Stimulated activated CD8-positive, alpha-beta memory T cell treated with anti-CD3 and anti-CD28 coated beads, Interleukin-12 subunit alpha, Interleukin-12 subunit beta, amount 100 ng/mL, for 4 hours (primary cell): ENCODE measurements around the gene PRXL2B.
"Not testable (repeated sequence)": the region's sequence is repeated elsewhere in the genome, so short reads cannot be mapped to it uniquely, and the experiment has no call there.

Source experiments
- DNase-seq: peaks from one replicate; pipeline ENCODE4 v3.0.0-alpha.2; 2020; ENCODE audit warnings: low read depth

PRXL2B gene

GRCh38 chr1:2551544-2551943, 35.0 kb upstream of the PRXL2B start:
- DNase-seq: not testable (repeated sequence)

DNA sequence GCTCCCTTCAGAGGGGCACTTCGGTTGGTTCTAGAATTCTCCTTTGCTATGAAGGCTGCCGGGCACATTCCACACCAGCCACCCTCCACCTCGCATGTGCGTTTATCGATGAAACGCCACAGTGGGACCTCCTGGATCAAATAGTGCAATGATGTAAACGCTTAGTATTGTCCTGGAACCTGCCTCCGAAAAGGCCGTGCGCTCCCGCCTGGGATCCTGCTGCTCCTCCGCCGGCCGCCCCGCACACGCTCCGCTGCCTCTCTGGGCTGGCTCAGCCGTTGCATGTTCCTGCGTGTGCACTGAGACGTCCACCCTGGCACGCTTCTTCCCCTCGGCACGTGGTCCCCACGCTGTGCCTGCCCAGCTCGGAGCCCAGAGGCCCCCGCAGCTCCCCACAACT, 34.4 kb upstream of the PRXL2B start:
- no peak for DNase-seq

- DNase-seq: not testable (repeated sequence)
These were observed 33.5 kb upstream of the PRXL2B start for GRCh38 chr1:2553076-2553475.

GRCh38 chr1:2553871-2554620, 32.5 kb upstream of the PRXL2B start:
- no peak for DNase-seq

- DNase-seq: peak; percentile 32
These were observed 31.8 kb upstream of the PRXL2B start for GRCh38 chr1:2554621-2555387.

DNA sequence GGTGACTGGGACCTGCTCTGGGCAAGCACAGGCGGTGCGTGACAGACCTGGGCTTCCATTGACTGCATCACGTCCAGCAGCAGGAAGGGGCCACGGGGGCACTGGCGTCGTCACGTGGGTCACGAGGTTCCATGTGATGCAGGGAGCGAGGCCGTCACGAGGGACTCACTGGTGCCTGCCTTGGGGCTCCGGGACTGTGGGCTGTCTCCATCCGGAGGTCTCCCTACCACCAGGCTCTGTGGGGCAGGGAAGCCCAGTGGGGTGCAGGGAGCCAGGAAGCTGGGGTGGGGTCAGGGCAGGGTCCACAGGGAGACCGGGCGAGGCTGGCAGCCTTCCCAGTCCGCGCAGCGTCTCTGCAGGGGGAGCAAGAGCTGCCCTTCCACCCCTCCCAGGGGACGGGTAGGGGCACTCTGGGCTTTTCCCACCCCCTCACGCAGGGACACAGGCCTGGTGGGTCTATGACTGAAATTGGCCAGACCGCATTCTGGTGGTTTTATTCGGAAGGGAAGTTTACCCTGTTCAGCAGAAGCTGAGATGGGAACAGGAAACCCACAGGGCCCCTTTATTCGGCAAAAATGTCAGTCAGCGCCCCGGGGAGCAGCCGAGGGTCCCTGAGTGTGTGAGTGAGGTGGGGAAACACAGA, 30.8 kb upstream of the PRXL2B start:
- peak; percentile 57 for DNase-seq

DNA sequence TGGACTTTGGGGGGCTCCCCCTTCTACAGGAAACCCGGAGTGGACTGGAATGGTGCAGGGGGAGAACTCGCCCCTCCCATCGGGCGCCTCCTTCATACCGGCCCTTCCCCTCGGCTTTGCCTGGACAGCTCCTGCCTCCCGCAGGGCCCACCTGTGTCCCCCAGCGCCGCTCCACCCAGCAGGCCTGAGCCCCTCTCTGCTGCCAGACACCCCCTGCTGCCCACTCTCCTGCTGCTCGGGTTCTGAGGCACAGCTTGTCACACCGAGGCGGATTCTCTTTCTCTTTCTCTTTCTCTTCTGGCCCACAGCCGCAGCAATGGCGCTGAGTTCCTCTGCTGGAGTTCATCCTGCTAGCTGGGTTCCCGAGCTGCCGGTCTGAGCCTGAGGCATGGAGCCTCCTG, 30.3 kb upstream of the PRXL2B start, which contains the start of gene TNFRSF14:
Gene TNFRSF14, plus strand, starts transcription at position 95 of the 401 bp plus-strand sequence. Its CDS starts 294 bp downstream, at position 389.
- DNase-seq: peak; percentile 63

DNA sequence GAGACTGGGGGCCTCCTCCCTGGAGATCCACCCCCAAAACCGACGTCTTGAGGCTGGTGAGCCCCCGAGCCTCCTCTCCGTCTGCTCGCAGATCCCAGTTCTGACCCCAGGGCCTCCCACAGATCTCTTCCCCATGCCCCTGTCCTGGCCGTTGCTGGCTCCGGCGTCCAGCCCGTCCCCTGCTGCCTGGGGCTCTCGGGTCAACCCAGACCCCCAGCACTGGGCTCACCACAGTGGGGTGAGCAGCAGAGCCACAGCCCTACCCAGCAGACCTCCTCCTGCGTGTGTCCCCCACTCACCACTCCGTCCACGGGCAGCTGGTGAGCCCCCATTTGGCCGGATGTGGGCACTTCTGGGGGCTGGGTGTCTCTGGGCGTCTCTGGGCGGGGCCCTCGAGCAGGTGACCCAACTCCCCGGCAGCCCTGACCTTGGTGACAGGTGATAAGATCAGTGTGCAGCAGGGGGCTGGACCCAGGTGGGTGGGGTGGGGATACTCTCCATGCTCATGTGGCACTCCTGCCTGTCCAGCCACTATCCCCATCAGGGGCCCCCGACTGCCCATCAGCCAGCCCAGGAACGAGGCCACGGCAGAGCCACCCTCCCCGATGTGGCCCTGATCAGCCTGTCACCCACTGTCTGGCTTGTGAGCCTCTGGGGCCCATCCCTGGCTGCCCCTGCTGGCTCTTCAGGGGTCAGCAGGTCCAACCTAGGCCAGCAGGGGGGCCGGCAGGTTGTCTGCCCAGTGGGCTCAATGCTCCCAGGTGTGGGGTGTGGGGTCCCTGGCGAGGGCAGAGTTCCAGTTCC, 29.7 kb upstream of the PRXL2B start:
- peak; percentile 23 for DNase-seq

DNA sequence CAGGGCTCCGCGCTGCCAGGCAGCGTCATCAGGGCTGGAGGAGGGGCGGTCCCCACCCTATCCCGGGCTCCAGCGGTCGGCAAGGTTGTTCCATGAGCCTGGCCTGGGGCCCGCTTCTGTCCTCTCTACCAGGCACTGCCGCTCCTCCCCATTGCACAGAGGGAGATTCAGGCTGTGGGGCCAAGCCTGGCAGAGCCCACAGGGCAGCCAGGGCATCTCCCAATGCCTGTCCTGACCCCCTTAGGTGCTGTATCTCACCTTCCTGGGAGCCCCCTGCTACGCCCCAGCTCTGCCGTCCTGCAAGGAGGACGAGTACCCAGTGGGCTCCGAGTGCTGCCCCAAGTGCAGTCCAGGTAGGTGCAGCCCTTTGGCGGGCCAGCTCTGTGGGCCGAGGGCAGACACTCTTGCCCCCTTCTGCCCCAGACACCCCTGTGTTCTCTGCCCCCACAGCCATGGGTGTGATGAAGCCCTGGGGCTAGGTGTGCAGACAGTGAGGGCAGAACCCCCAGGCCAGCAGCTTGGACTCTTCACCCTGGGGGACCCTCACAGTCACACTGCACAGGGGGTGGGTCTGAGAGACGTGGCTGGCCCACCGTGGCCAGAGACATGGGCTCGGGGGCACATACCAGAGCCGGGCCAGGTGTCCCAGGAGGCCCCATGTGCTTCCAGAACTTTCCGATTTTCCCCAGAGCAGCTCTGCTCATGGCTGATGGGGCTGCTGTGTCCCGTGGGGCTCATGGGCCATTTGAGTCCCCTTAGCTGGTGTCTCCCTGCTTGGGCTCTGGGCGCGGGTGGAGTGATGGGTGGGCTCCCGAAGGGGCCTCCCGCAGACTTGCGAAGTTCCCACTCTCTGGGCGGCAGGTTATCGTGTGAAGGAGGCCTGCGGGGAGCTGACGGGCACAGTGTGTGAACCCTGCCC, 28.8 kb upstream of the PRXL2B start:
- no peak for DNase-seq

GRCh38 chr1:2558420-2558819, 28.2 kb upstream of the PRXL2B start:
- no peak for DNase-seq

DNA sequence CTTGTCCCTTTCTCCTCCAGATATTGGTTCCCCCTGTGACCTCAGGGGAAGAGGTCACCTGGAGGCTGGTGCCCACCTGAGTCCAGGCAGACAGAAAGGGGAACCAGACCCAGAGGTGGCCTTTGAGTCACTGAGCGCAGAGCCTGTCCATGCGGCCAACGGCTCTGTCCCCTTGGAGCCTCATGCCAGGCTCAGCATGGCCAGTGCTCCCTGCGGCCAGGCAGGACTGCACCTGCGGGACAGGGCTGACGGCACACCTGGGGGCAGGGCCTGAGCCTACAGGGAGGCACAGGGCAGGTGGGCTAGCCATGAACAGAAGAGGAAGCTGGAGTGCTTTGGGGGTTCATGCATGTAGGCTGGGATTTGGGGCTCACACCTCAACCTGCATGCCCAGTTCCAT, 27.7 kb upstream of the PRXL2B start:
- DNase-seq: no peak

- DNase-seq: no peak
These were observed 26.9 kb upstream of the PRXL2B start for GRCh38 chr1:2559509-2560298.

DNA sequence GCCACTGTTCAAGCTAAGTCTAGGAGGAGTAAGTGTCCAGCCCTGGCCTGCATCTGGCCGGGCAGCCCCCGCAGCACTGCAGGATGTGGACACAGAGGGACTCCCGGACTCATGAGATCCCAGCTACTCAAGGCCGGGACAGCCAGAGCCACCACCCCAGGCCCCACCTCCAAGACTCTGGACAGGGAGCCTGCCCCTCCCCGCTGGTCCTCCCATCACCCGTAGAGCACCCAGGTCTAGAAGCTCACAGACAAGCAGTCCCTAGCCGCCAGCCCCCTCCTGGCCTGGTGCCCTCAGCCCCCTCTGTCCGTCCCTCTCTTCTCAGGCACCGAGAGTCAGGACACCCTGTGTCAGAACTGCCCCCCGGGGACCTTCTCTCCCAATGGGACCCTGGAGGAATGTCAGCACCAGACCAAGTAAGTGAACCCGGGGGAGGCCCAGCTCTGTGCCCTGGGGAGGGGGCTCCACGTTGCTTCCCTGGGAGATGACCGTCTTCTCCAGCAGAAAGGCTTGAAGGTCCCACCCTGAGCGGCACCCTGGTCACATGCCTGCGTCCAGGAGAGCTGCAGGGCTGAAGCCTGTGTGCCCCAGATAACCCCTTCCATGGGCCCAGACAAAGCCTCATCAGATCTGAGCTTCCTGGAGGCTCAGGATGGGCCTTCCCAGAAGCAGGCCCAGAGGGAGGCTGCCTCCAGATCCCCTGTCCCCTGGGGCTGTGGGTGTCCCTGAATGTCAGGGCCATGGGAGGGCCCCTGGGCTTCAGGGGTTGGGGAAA, 26.1 kb upstream of the PRXL2B start:
- DNase-seq: no peak

GRCh38 chr1:2561446-2561845, 25.1 kb upstream of the PRXL2B start:
- DNase-seq: no peak

GRCh38 chr1:2561898-2562895, 24.4 kb upstream of the PRXL2B start:
- no peak for DNase-seq

GRCh38 chr1:2563205-2563604, 23.4 kb upstream of the PRXL2B start:
- DNase-seq: no peak

- no peak for DNase-seq
These were observed 22.4 kb upstream of the PRXL2B start for GRCh38 chr1:2564006-2564814.
